GM20000 (cell line): ENCODE measurements around the gene PARD3.

ENCODE experiments used
- DNase-seq: peaks from one replicate; pipeline ENCODE4 v3.0.0; 2012; ENCODE audit warnings: low spot score
- CTCF ChIP-seq: IDR thresholded peaks from 2 replicates; pipeline ENCODE4 v1.5.1; 2012; ENCODE audit warnings: mild to moderate bottlenecking, control low read depth; ENCODE audit errors: extremely low read depth, missing control alignments

PARD3 gene

GRCh38 chr10:34740321-34740720, 74.8 kb downstream of the PARD3 start:
- no peak for DNase-seq
- TF ChIP-seq CTCF = no peak

- TF ChIP-seq CTCF = no peak
- no peak for DNase-seq
Observed at GRCh38 chr10:34739915-34740314, 75.2 kb downstream of the PARD3 start.

- TF ChIP-seq CTCF = no peak
- DNase-seq = no peak
Observed at GRCh38 chr10:34737772-34738169, 77.3 kb downstream of the PARD3 start.

GRCh38 chr10:34736976-34737771, 77.9 kb downstream of the PARD3 start:
- no peak for TF ChIP-seq CTCF
- DNase-seq = no peak

GRCh38 chr10:34734918-34735317, 80.2 kb downstream of the PARD3 start:
- DNase-seq = no peak
- TF ChIP-seq CTCF = no peak

GRCh38 chr10:34732926-34733325, 82.2 kb downstream of the PARD3 start:
- TF ChIP-seq CTCF = no peak
- no peak for DNase-seq

- DNase-seq = no peak
- TF ChIP-seq CTCF = no peak
Observed at GRCh38 chr10:34731885-34732701, 83.0 kb downstream of the PARD3 start.
